ENCODE data around the gene TM9SF4.

DNA sequence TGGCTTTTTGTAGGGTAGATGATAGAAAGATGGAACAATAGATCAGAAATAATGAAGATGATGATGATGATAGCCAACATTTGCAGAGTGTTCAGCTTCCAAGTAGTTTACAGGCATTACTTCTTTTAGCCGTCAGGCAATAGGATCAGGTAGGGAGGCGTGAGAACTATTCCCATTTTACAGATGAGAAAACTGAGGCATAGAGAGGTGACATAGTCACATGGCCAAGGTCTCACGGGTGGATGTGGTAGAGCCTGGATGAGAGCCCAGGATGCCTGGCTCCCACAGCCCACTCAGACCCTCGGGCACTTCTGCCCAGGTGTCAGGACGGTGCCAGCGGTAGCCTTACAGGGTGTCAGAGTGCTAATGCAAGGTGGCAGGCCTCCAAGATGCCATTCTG lies 26.0 kb upstream of the TM9SF4 start:
- TF ChIP-seq POLR2A (IDR thresholded peaks at IDR 0.05; ENCODE audit: low read depth) (no peak), EP300 (IDR thresholded peaks at IDR 0.05) (no peak), POLR2AphosphoS5 (IDR thresholded peaks at IDR 0.05) (no peak)
- TF ChIP-seq, protein P1, sequence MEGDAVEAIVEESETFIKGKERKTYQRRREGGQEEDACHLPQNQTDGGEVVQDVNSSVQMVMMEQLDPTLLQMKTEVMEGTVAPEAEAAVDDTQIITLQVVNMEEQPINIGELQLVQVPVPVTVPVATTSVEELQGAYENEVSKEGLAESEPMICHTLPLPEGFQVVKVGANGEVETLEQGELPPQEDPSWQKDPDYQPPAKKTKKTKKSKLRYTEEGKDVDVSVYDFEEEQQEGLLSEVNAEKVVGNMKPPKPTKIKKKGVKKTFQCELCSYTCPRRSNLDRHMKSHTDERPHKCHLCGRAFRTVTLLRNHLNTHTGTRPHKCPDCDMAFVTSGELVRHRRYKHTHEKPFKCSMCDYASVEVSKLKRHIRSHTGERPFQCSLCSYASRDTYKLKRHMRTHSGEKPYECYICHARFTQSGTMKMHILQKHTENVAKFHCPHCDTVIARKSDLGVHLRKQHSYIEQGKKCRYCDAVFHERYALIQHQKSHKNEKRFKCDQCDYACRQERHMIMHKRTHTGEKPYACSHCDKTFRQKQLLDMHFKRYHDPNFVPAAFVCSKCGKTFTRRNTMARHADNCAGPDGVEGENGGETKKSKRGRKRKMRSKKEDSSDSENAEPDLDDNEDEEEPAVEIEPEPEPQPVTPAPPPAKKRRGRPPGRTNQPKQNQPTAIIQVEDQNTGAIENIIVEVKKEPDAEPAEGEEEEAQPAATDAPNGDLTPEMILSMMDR (IDR thresholded peaks at IDR 0.05): no peak

Data from esophagus muscularis mucosa (tissue), 4 donors.